HepG2 (cell line): ENCODE measurements around the gene SYAP1. TPM values are rescaled to one million over a fixed set of nuclear protein-coding genes. Genes with fewer than 3 reads are reported as not detected.

Experiments used
- ATAC-seq: fragments of 200-7000 bp; cut with Tn5 transposase; 3 replicates; pipeline ENCODE4 v1.9.1; 2020; ENCODE audit warnings: mild to moderate bottlenecking, moderate library complexity
- BruUV-seq: library from RNA; stranded (reverse); fragments of 400-500 nt; replicated peaks from 2 replicates; lab custom pipeline; 2021; lab: Mats Ljungman, UMichigan
- CTCF ChIA-PET: fragments of 300-600 bp; formaldehyde crosslinking; extraction: SDS; loops from one replicate; lab custom pipeline; 2021; ENCODE audit warnings: low total read pairs, inconsistent platforms, low intra/inter-chr PET ratio; lab: Yijun Ruan, JAX
- POLR2A ChIA-PET: fragments of 350-600 bp; sonication (Branson Sonifier 250); formaldehyde crosslinking; loops from one replicate; lab custom pipeline; 2020; ENCODE audit warnings: antibody characterized with exemption, inconsistent platforms; lab: Yijun Ruan, JAX
- DNase-seq: peaks from one replicate; pipeline ENCODE4 v3.0.0-alpha.2; 2015; ENCODE audit warnings: low spot score
- FAIRE-seq: peaks from 3 replicates; lab custom pipeline; 2011; peaks lifted over from hg19 to GRCh38; lab: Jason Lieb, UNC
- H2AFZ ChIP-seq: one replicate; pipeline ENCODE4 v1.6.1; 2011; ENCODE audit warnings: low read length, inconsistent platforms
- H3K27ac ChIP-seq: fragments of 300-600 bp; 3 replicates; pipeline ENCODE4 v1.8.0; 2011; ENCODE audit warnings: mixed run types, mild to moderate bottlenecking, mixed read lengths, low read length, inconsistent platforms; ENCODE audit not compliant: insufficient read depth; ENCODE audit errors: extremely low read length
- H3K27me3 ChIP-seq, 2 experiments: fragments of 200-600 bp in 1 of 2; 2 replicates in 1 of 2; 3 replicates in 1 of 2; pipeline versions ENCODE4 v1.6.0 to v1.8.0; 2011; ENCODE audit warnings: low read length in 2 of 2, mild to moderate bottlenecking in 2 of 2, moderate library complexity in 2 of 2, inconsistent platforms in 1 of 2; ENCODE audit not compliant: insufficient read depth in 2 of 2, control insufficient read depth in 1 of 2
- H3K36me3 ChIP-seq, 2 experiments: fragments of 200-600 bp in 1 of 2; replicated peaks in 1 of 2; 2 replicates in 1 of 2; 3 replicates in 1 of 2; pipeline versions ENCODE4 v1.5.1 to v1.8.0; 2011; ENCODE audit warnings: low read length in 2 of 2, inconsistent platforms in 1 of 2; ENCODE audit not compliant: insufficient read depth in 2 of 2, control insufficient read depth in 1 of 2
- H3K4me1 ChIP-seq: 2 replicates; pipeline ENCODE4 v1.5.1; 2012; ENCODE audit warnings: low read length, inconsistent platforms; ENCODE audit not compliant: insufficient read depth
- H3K4me2 ChIP-seq: 2 replicates; pipeline ENCODE4 v1.6.0; 2011; ENCODE audit warnings: low read depth, low read length, inconsistent platforms
- H3K4me3 ChIP-seq, 3 experiments: fragments of 200-600 bp in 1 of 3; sonication (generic), shearing (Covaris generic) in 1 of 3; replicated peaks in 1 of 3; 2 replicates each; pipeline ENCODE4 v1.5.1; 2011 to 2016; ENCODE audit warnings: low read length in 3 of 3, inconsistent platforms in 2 of 3, low read depth in 2 of 3, mild to moderate bottlenecking in 2 of 3, control low read depth in 1 of 3, mixed read lengths in 1 of 3; ENCODE audit not compliant: insufficient read depth in 1 of 3
- H3K79me2 ChIP-seq: one replicate; pipeline ENCODE4 v1.6.1; 2011; ENCODE audit warnings: low read length, inconsistent platforms; ENCODE audit not compliant: insufficient read depth
- H3K9ac ChIP-seq: 2 replicates; pipeline ENCODE4 v1.6.0; 2011; ENCODE audit warnings: mild to moderate bottlenecking, low read depth, low read length, inconsistent platforms; ENCODE audit not compliant: insufficient read depth
- H3K9me3 ChIP-seq: 2 replicates; pipeline ENCODE4 v1.5.1; 2012; ENCODE audit warnings: mild to moderate bottlenecking, low read length
- H4K20me1 ChIP-seq: 2 replicates; pipeline ENCODE4 v1.6.0; 2011; ENCODE audit warnings: inconsistent platforms, mild to moderate bottlenecking, low read length, moderate library complexity; ENCODE audit not compliant: insufficient read depth
- ATAD3A ChIP-seq: sonication (generic); formaldehyde crosslinking; IDR thresholded peaks from 2 replicates; pipeline ENCODE4 v1.4.0; 2020; ENCODE audit warnings: missing genetic modification reagents
- ATF5 ChIP-seq: sonication (generic); formaldehyde crosslinking; IDR thresholded peaks from 2 replicates; pipeline ENCODE4 v1.4.0; 2020; ENCODE audit warnings: mild to moderate bottlenecking, low read depth, missing genetic modification reagents
- CBX2 ChIP-seq, 2 experiments: fragments of 200-600 bp in 1 of 2; sonication (generic); formaldehyde crosslinking in 1 of 2; IDR thresholded peaks; 2 replicates each; pipeline versions ENCODE4 v1.7.0 to v1.8.1; 2018 to 2022; ENCODE audit warnings: low read depth in 2 of 2, low read length in 1 of 2, mild to moderate bottlenecking in 1 of 2, missing genetic modification reagents in 1 of 2
- CERS6 ChIP-seq: sonication (generic); formaldehyde crosslinking; IDR thresholded peaks from 2 replicates; pipeline ENCODE4 v1.5.0; 2020; ENCODE audit warnings: missing genetic modification reagents
- CREM ChIP-seq, 2 experiments: sonication (generic) in 1 of 2; formaldehyde crosslinking in 1 of 2; IDR thresholded peaks; 2 replicates each; pipeline versions ENCODE4 v1.4.0 to v1.6.1; 2016 to 2020; ENCODE audit warnings: antibody characterized with exemption in 1 of 2, mild to moderate bottlenecking in 1 of 2, missing genetic modification reagents in 1 of 2
- DNMT3B ChIP-seq: conservative IDR thresholded peaks from 2 replicates; pipeline ENCODE4 v1.6.1; 2016; ENCODE audit warnings: missing biosample characterization, control low read depth
- EEA1 ChIP-seq: sonication (generic); formaldehyde crosslinking; IDR thresholded peaks from 2 replicates; pipeline ENCODE4 v1.5.1; 2020; ENCODE audit warnings: mild to moderate bottlenecking, missing genetic modification reagents, borderline replicate concordance
- ELK4 ChIP-seq: sonication (generic); formaldehyde crosslinking; IDR thresholded peaks from 2 replicates; pipeline ENCODE4 v1.9.0; 2021; ENCODE audit warnings: missing genetic modification reagents, borderline replicate concordance
- ESRRA ChIP-seq: sonication (generic); formaldehyde crosslinking; IDR thresholded peaks from 2 replicates; pipeline ENCODE4 v1.5.1; 2020; ENCODE audit warnings: mild to moderate bottlenecking, low read depth, missing genetic modification reagents
- GATAD1 ChIP-seq: IDR thresholded peaks from 2 replicates; pipeline ENCODE4 v1.6.1; 2016; ENCODE audit warnings: missing genetic modification reagents, missing compliant biosample characterization
- MBD4 ChIP-seq: IDR thresholded peaks from 2 replicates; pipeline ENCODE4 v1.6.1; 2012; ENCODE audit warnings: low read length, inconsistent platforms, borderline replicate concordance
- MZF1 ChIP-seq: sonication (generic); formaldehyde crosslinking; IDR thresholded peaks from 2 replicates; pipeline ENCODE4 v1.8.1; 2023; ENCODE audit warnings: mild to moderate bottlenecking, missing genetic modification reagents, borderline replicate concordance
- NFRKB ChIP-seq: fragments of 450-650 bp; IDR thresholded peaks from 2 replicates; pipeline ENCODE4 v1.6.1; 2017
- ZBTB20 ChIP-seq: sonication (generic); formaldehyde crosslinking; IDR thresholded peaks from 2 replicates; pipeline ENCODE4 v1.8.1; 2023; ENCODE audit warnings: missing genetic modification reagents, low read depth, mild to moderate bottlenecking, borderline replicate concordance
- ZMYM3 ChIP-seq: sonication (generic); formaldehyde crosslinking; IDR thresholded peaks from 2 replicates; pipeline ENCODE4 v1.5.1; 2020; ENCODE audit warnings: mild to moderate bottlenecking, missing genetic modification reagents
- ZNF225 ChIP-seq: sonication (generic); formaldehyde crosslinking; IDR thresholded peaks from 2 replicates; pipeline ENCODE4 v1.4.0; 2020; ENCODE audit warnings: mild to moderate bottlenecking, missing genetic modification reagents
- ZNF253 ChIP-seq: sonication (generic); formaldehyde crosslinking; IDR thresholded peaks from 2 replicates; pipeline ENCODE4 v1.8.0; 2022; ENCODE audit warnings: mild to moderate bottlenecking, missing genetic modification reagents, borderline replicate concordance
- ZNF543 ChIP-seq: sonication (generic); formaldehyde crosslinking; IDR thresholded peaks from 2 replicates; pipeline ENCODE4 v1.4.0; 2020; ENCODE audit warnings: mild to moderate bottlenecking, missing genetic modification reagents
- ZNF570 ChIP-seq: sonication (generic); formaldehyde crosslinking; IDR thresholded peaks from 2 replicates; pipeline ENCODE4 v1.4.0; 2020; ENCODE audit warnings: mild to moderate bottlenecking, missing genetic modification reagents, borderline replicate concordance
- ZNF576 ChIP-seq: sonication (generic); formaldehyde crosslinking; IDR thresholded peaks from 2 replicates; pipeline ENCODE4 v1.4.0; 2020; ENCODE audit warnings: mild to moderate bottlenecking, missing genetic modification reagents
- ZNF619 ChIP-seq: sonication (generic); formaldehyde crosslinking; IDR thresholded peaks from 2 replicates; pipeline ENCODE4 v1.4.0; 2020; ENCODE audit warnings: mild to moderate bottlenecking, missing genetic modification reagents
- ZNF841 ChIP-seq: sonication (generic); formaldehyde crosslinking; IDR thresholded peaks from 2 replicates; pipeline ENCODE4 v1.8.1; 2023; ENCODE audit warnings: missing genetic modification reagents, borderline replicate concordance
- WGBS: methylation state at CpG from one replicate; pipeline ENCODE4 v1.1.6; 2017; ENCODE audit warnings: low lambda C conversion rate; 5-methylcytosine and 5-hydroxymethylcytosine counted together
- in situ Hi-C: cut with HindIII; loops from 2 replicates; pipeline ENCODE4 v1.10.0; 2017; ENCODE audit warnings: low pct_unique_long_range_greater_than_20kb; ENCODE audit not compliant: extremely low pct_ligation_motif_present
- intact Hi-C: fragments of 100-400 bp; cut with micrococcal nuclease; formaldehyde crosslinking; loops from one replicate; pipeline ENCODE4 v1.10.0; 2022; ENCODE audit not compliant: unreplicated experiment
- polyA plus RNA-seq, 8 experiments: library from polyadenylated mRNA; depleted of rRNA in 3 of 8; stranded (reverse) in 7 of 8; unstranded in 1 of 8; fragments of >200 nt; fragmentation: Illumina TruSeq in 4 of 8; extraction: Trizol in 4 of 8; gene quantifications; 2 replicates each; pipeline versions ENCODE4 v1.2.1 to v1.2.3, GENCODE V29; 2011 to 2016; ENCODE audit warnings: low read depth in 4 of 8, missing spikeins in 1 of 8, mixed read lengths in 1 of 8; ENCODE audit not compliant: insufficient read depth in 1 of 8
- total RNA-seq, 5 experiments: library from RNA; depleted of rRNA; stranded (reverse); fragments of >200 nt; fragmentation: Illumina TruSeq; extraction: Trizol; gene quantifications; 2 replicates each; pipeline ENCODE4 v1.2.3, GENCODE V29; 2016; ENCODE audit warnings: low read depth in 1 of 5

SYAP1 gene
- total and polyA plus RNA-seq, 2 of the 13 experiments (the other 11 are each of a cell fraction or from before 2014, with no cell fraction given) = 4.9 to 18.5 TPM

- TF ChIP-seq ATF5 (CRISPR knock-in tag) (no peak), CREM (IDR thresholded peaks at IDR 0.05) (no peak), CREM (CRISPR knock-in tag; IDR thresholded peaks at IDR 0.05) (no peak)
Measured at GRCh38 chrX:16797841-16798240, 78.4 kb downstream of the SYAP1 start (continued).

- in situ Hi-C loops = no loop called here
- no peak overlapping the region for H3K9ac ChIP-seq
- H3K36me3 ChIP-seq = no peaks in the 10 kb centered on the region
- H3K4me2 ChIP-seq = no peak overlapping the region
- H3K9me3 ChIP-seq = no peaks in the 10 kb centered on the region
- FAIRE-seq (no peak), ATAC-seq (no peak), DNase-seq (no peak)
- H3K27ac ChIP-seq = no peak overlapping the region
- no peak overlapping the region for H2AFZ ChIP-seq
- TF ChIP-seq GATAD1 (CRISPR knock-in tag) (no peak), ZNF253 (CRISPR knock-in tag) (no peak), ZMYM3 (CRISPR knock-in tag) (no peak), ESRRA (CRISPR knock-in tag) (no peak), CERS6 (CRISPR knock-in tag) (no peak), ATAD3A (CRISPR knock-in tag) (no peak), NFRKB (no peak), ZNF841 (CRISPR knock-in tag) (no peak), ZNF543 (CRISPR knock-in tag) (no peak), ELK4 (CRISPR knock-in tag) (no peak), ZNF225 (CRISPR knock-in tag) (no peak), ZNF570 (no peak), CBX2 (IDR thresholded peaks at IDR 0.05; ENCODE audit: low read depth, low read length) (no peak), CBX2 (CRISPR knock-in tag; IDR thresholded peaks at IDR 0.05; ENCODE audit: low read depth) (no peak), ZBTB20 (CRISPR knock-in tag) (no peak), DNMT3B (CRISPR knock-in tag) (no peak), ZNF576 (CRISPR knock-in tag) (no peak), MZF1 (CRISPR knock-in tag) (no peak), ZNF619 (CRISPR knock-in tag) (no peak), EEA1 (CRISPR knock-in tag) (no peak), MBD4 (no peak)
- ChIA-PET CTCF (no interaction called here), POLR2A (interaction anchor here (1.4 kb wide), 1 partner anchor 33 kb away, joined by 4 read pairs; no protein-coding TSS in a partner anchor)
- H3K4me3 ChIP-seq = no peak overlapping the region
- peaks cover 2% of the 10 kb centered on the region for H4K20me1 ChIP-seq
- peaks cover 18% of the 10 kb centered on the region for H3K4me1 ChIP-seq
- 78% methylated on average over 2 of the region's 8 CpGs for WGBS
- BruUV-seq = no TSS peak
- intact Hi-C loops = no loop called here
- no peaks in the 10 kb centered on the region for H3K27me3 ChIP-seq
- peaks cover 42% of the 10 kb centered on the region for H3K79me2 ChIP-seq
Measured at GRCh38 chrX:16804923-16805464, 85.6 kb downstream of the SYAP1 start.
